H1 (cell line): ENCODE measurements around the gene PDE4D. TPM values are rescaled to one million over a fixed set of nuclear protein-coding genes. Genes with fewer than 3 reads are reported as not detected.

Source experiments
- CTCF ChIA-PET: fragments of 300-600 bp; sonication (Branson Sonifier 250); formaldehyde crosslinking; loops from one replicate; lab custom pipeline; 2021; ENCODE audit not compliant: partially characterized antibody; lab: Charles Lee
- POLR2A ChIA-PET: fragments of 300-600 bp; sonication (Branson Sonifier 250); formaldehyde crosslinking; loops from one replicate; lab custom pipeline; 2021; ENCODE audit warnings: inconsistent platforms; ENCODE audit not compliant: partially characterized antibody; lab: Charles Lee
- DNase-seq, 2 experiments: peaks; one replicate each; pipeline versions ENCODE4 v3.0.0 to v3.0.0-alpha.2; 2010 to 2022; ENCODE audit warnings: low spot score in 2 of 2, low read depth in 1 of 2, mixed read lengths in 1 of 2
- FAIRE-seq: peaks from 2 replicates; lab custom pipeline; 2011; peaks lifted over from hg19 to GRCh38; lab: Jason Lieb, UNC
- H2AFZ ChIP-seq: 2 replicates; pipeline ENCODE4 v1.8.1; 2012; ENCODE audit warnings: low read length, inconsistent platforms
- H2AK5ac ChIP-seq: 2 replicates; pipeline ENCODE4 v1.6.1; 2013; ENCODE audit warnings: low read depth, low read length
- H2BK120ac ChIP-seq: replicated peaks from 2 replicates; pipeline ENCODE3; 2013; ENCODE audit warnings: low read depth, low read length, inconsistent platforms
- H2BK12ac ChIP-seq: 2 replicates; pipeline ENCODE4 v1.6.1; 2013; ENCODE audit warnings: low read depth, low read length
- H2BK15ac ChIP-seq: 2 replicates; pipeline ENCODE4 v1.6.1; 2013; ENCODE audit warnings: low read length
- H2BK20ac ChIP-seq: 2 replicates; pipeline ENCODE4 v1.6.1; 2013; ENCODE audit warnings: low read length
- H2BK5ac ChIP-seq: 2 replicates; pipeline ENCODE4 v1.6.1; 2013; ENCODE audit warnings: low read depth, low read length
- H3K14ac ChIP-seq: 2 replicates; pipeline ENCODE4 v1.6.1; 2013; ENCODE audit warnings: inconsistent platforms; ENCODE audit not compliant: insufficient read length
- H3K18ac ChIP-seq: 2 replicates; pipeline ENCODE4 v1.6.1; 2013; ENCODE audit warnings: low read length; ENCODE audit errors: extremely low read depth
- H3K23ac ChIP-seq: 2 replicates; pipeline ENCODE4 v1.6.1; 2013; ENCODE audit warnings: inconsistent platforms; ENCODE audit not compliant: insufficient read length
- H3K23me2 ChIP-seq: 2 replicates; pipeline ENCODE4 v1.6.1; 2013; ENCODE audit warnings: low read depth, low read length
- H3K27ac ChIP-seq: 2 replicates; pipeline ENCODE4 v1.6.1; 2011; ENCODE audit warnings: low read depth, low read length, inconsistent platforms
- H3K27me3 ChIP-seq, 4 experiments: replicated peaks in 1 of 4; 1 replicate in 1 of 4; 2 replicates in 3 of 4; pipeline versions ENCODE4 v1.6.1 to v1.8.1; 2011 to 2013; ENCODE audit warnings: low read length in 3 of 4, mild to moderate bottlenecking in 3 of 4, inconsistent platforms in 2 of 4, mixed read lengths in 2 of 4, moderate library complexity in 1 of 4; ENCODE audit not compliant: control insufficient read depth in 3 of 4, insufficient read depth in 3 of 4; ENCODE audit errors: extremely low read depth in 1 of 4
- H3K36me3 ChIP-seq, 4 experiments: 2 replicates each; pipeline versions ENCODE4 v1.6.1 to v1.8.1; 2011 to 2013; ENCODE audit warnings: mild to moderate bottlenecking in 4 of 4, low read length in 3 of 4, moderate library complexity in 2 of 4, control low read depth in 1 of 4, inconsistent platforms in 1 of 4; ENCODE audit not compliant: insufficient read depth in 4 of 4, control insufficient read depth in 2 of 4
- H3K4ac ChIP-seq: replicated peaks from 2 replicates; pipeline ENCODE3; 2013; ENCODE audit warnings: low read length, low read depth, mixed read lengths, inconsistent platforms; ENCODE audit not compliant: insufficient read length
- H3K4me1 ChIP-seq, 4 experiments: replicated peaks in 1 of 4; 1 replicate in 1 of 4; 2 replicates in 3 of 4; pipeline versions ENCODE4 v1.6.1 to v1.8.1; 2011 to 2013; ENCODE audit warnings: low read length in 3 of 4, inconsistent platforms in 2 of 4, mixed read lengths in 1 of 4; ENCODE audit not compliant: insufficient read depth in 4 of 4, control insufficient read depth in 3 of 4
- H3K4me2 ChIP-seq, 2 experiments: 2 replicates each; pipeline versions ENCODE4 v1.6.1 to v1.8.1; 2011 to 2013; ENCODE audit warnings: low read depth in 2 of 2, low read length in 2 of 2, control low read depth in 1 of 2, inconsistent platforms in 1 of 2, mild to moderate bottlenecking in 1 of 2; ENCODE audit not compliant: insufficient read depth in 1 of 2
- H3K4me3 ChIP-seq, 4 experiments: fragments of 200-600, 300-600 bp in 1 of 4; sonication (generic), shearing (Covaris generic), sonication (Bioruptor Twin) in 1 of 4; 2 replicates each; pipeline versions ENCODE4 v1.5.1 to v1.8.1; 2011 to 2016; ENCODE audit warnings: low read length in 4 of 4, low read depth in 3 of 4, control low read depth in 2 of 4, inconsistent platforms in 2 of 4, mild to moderate bottlenecking in 2 of 4, mixed read lengths in 1 of 4, moderate library complexity in 1 of 4; ENCODE audit not compliant: insufficient read depth in 2 of 4; ENCODE audit errors: extremely low read depth in 1 of 4
- H3K56ac ChIP-seq: replicated peaks from 2 replicates; pipeline ENCODE3; 2013; ENCODE audit warnings: low read depth, mild to moderate bottlenecking, mixed read lengths, low read length, inconsistent platforms; ENCODE audit not compliant: insufficient read length
- H3K79me1 ChIP-seq: 2 replicates; pipeline ENCODE4 v1.6.1; 2013; ENCODE audit warnings: low read depth, low read length, control low read depth
- H3K79me2 ChIP-seq, 2 experiments: 2 replicates each; pipeline versions ENCODE4 v1.6.1 to v1.8.1; 2012 to 2013; ENCODE audit warnings: low read length in 2 of 2, mild to moderate bottlenecking in 2 of 2, inconsistent platforms in 1 of 2; ENCODE audit not compliant: insufficient read depth in 2 of 2, control insufficient read depth in 1 of 2
- H3K9ac ChIP-seq, 4 experiments: replicated peaks in 1 of 4; 1 replicate in 1 of 4; 2 replicates in 3 of 4; pipeline versions ENCODE4 v1.6.1 to v1.8.1; 2011 to 2013; ENCODE audit warnings: low read depth in 3 of 4, low read length in 3 of 4, control low read depth in 2 of 4, mild to moderate bottlenecking in 2 of 4, moderate library complexity in 2 of 4, inconsistent platforms in 1 of 4; ENCODE audit errors: extremely low read depth in 1 of 4
- H3K9me3 ChIP-seq, 2 experiments: 2 replicates each; pipeline versions ENCODE4 v1.6.1 to v1.8.1; 2012 to 2013; ENCODE audit warnings: mild to moderate bottlenecking in 2 of 2, moderate library complexity in 2 of 2, control low read depth in 1 of 2, inconsistent platforms in 1 of 2, low read depth in 1 of 2, low read length in 1 of 2, mixed read lengths in 1 of 2; ENCODE audit not compliant: insufficient read depth in 2 of 2
- H4K20me1 ChIP-seq, 2 experiments: replicated peaks in 1 of 2; 2 replicates each; pipeline versions ENCODE3 to v1.8.1; 2011 to 2013; ENCODE audit warnings: inconsistent platforms in 2 of 2, low read length in 2 of 2, mild to moderate bottlenecking in 1 of 2; ENCODE audit not compliant: insufficient read depth in 2 of 2, control insufficient read depth in 1 of 2
- H4K5ac ChIP-seq: 2 replicates; pipeline ENCODE4 v1.6.1; 2013; ENCODE audit warnings: low read length, low read depth, mixed read lengths, inconsistent platforms; ENCODE audit not compliant: insufficient read length
- H4K8ac ChIP-seq: 2 replicates; pipeline ENCODE4 v1.8.0; 2013; ENCODE audit warnings: mild to moderate bottlenecking, moderate library complexity, low read length, inconsistent platforms; ENCODE audit not compliant: insufficient read depth; ENCODE audit errors: extremely low read depth
- H4K91ac ChIP-seq: replicated peaks from 2 replicates; pipeline ENCODE3; 2013; ENCODE audit warnings: low read length, mixed read lengths, inconsistent platforms; ENCODE audit not compliant: insufficient read length
- ATF3 ChIP-seq: IDR thresholded peaks from 2 replicates; pipeline ENCODE4 v1.6.1; 2011; ENCODE audit warnings: low read depth, mild to moderate bottlenecking, low read length; ENCODE audit not compliant: insufficient read depth
- EGR1 ChIP-seq: IDR thresholded peaks from 2 replicates; pipeline ENCODE4 v1.6.1; 2011; ENCODE audit warnings: low read depth, low read length, borderline replicate concordance
- GTF2F1 ChIP-seq: IDR thresholded peaks from 2 replicates; pipeline ENCODE4 v1.6.1; 2012; ENCODE audit warnings: low read depth, low read length, improper control_type of control experiment, borderline replicate concordance
- HDAC2 ChIP-seq, 2 experiments: fragments of 300-600 bp in 1 of 2; sonication (generic) in 1 of 2; IDR thresholded peaks; 2 replicates each; pipeline ENCODE4 v1.6.1; 2011 to 2012; ENCODE audit warnings: low read depth in 2 of 2, low read length in 2 of 2, mild to moderate bottlenecking in 2 of 2, moderate library complexity in 2 of 2, borderline replicate concordance in 1 of 2, inconsistent platforms in 1 of 2
- KDM1A ChIP-seq: fragments of 200-600, 300-600 bp; sonication (generic); IDR thresholded peaks from 2 replicates; pipeline ENCODE4 v1.7.1; 2016; ENCODE audit warnings: mild to moderate bottlenecking, low read length, borderline replicate concordance
- NANOG ChIP-seq: IDR thresholded peaks from 2 replicates; pipeline ENCODE4 v1.6.1; 2011; ENCODE audit warnings: low read length, low read depth, mild to moderate bottlenecking, inconsistent platforms; ENCODE audit not compliant: insufficient read depth, poor library complexity, severe bottlenecking
- RFX5 ChIP-seq: IDR thresholded peaks from 2 replicates; pipeline ENCODE4 v1.6.1; 2011; ENCODE audit warnings: low read depth, low read length, improper control_type of control experiment, borderline replicate concordance
- ZNF274 ChIP-seq: IDR thresholded peaks from 2 replicates; pipeline ENCODE4 v1.7.0; 2012; ENCODE audit warnings: low read length, borderline replicate concordance; ENCODE audit errors: extremely low read depth
- WGBS, 2 experiments: shearing (Covaris generic) in 1 of 2; methylation state at CpG; one replicate each; pipeline versions ENCODE4 v1.1.6 to v1.1.7; 2013 to 2015; ENCODE audit warnings: low lambda C conversion rate in 2 of 2, mixed read lengths in 2 of 2, inconsistent platforms in 1 of 2, low coverage in 1 of 2, missing lambda C conversion rate in 1 of 2; ENCODE audit not compliant: insufficient replicate concordance in 2 of 2, insufficient coverage in 1 of 2, insufficient read length in 1 of 2; ENCODE audit errors: extremely low coverage in 1 of 2, missing lambda C conversion rate in 1 of 2; 5-methylcytosine and 5-hydroxymethylcytosine counted together
- polyA plus RNA-seq, 7 experiments: library from polyadenylated mRNA; depleted of rRNA in 3 of 7; stranded (reverse) in 5 of 7; unstranded in 2 of 7; fragments of >200 nt in 5 of 7; fragments of 200-250 nt in 2 of 7; gene quantifications; 1 replicate in 5 of 7; 2 replicates in 1 of 7; 4 replicates in 1 of 7; pipeline versions ENCODE4 v1.2.1 to v1.2.3, GENCODE V29; 2011 to 2013; ENCODE audit warnings: missing spikeins in 2 of 7, mixed read lengths in 2 of 7
- total RNA-seq: library from RNA; stranded (reverse); fragmentation: NEBNext Ultra II Directional; extraction: Animal tissue kit (Norgen Biotek cat#: 25700); gene quantifications from 2 replicates; pipeline ENCODE4 v1.2.1, GENCODE V29; 2021

The PDE4D gene
- total and polyA plus RNA-seq, 2 of the 8 experiments (the other 6 are each of a cell fraction or from before 2014, with no cell fraction given): 2.3 to 3.7 TPM

- Histone ChIP-seq H3K23me2 (no peaks in the 10 kb centered on the region), H2AK5ac (no peak overlapping the region), H3K79me1 (no peaks in the 10 kb centered on the region), H3K4me3 (no peak overlapping the region), H2BK12ac (no peak overlapping the region), H3K23ac (no peak overlapping the region), H3K9me3 (no peaks in the 10 kb centered on the region; a peak in 1 of 4 replicates), H3K14ac (no peak overlapping the region), H3K27ac (no peak overlapping the region), H3K36me3 (no peaks in the 10 kb centered on the region), H3K27me3 (no peaks in the 10 kb centered on the region), H2BK120ac (no peak overlapping the region), H4K91ac (no peak overlapping the region), H4K5ac (no peak overlapping the region), H2AFZ (no peak overlapping the region), H3K18ac (no peak overlapping the region), H4K8ac (no peak overlapping the region), H2BK5ac (no peak overlapping the region), H3K56ac (no peak overlapping the region), H3K4me2 (no peak overlapping the region), H3K4me1 (peaks cover 2 to 11% (median 9%) of the 10 kb centered on the region in 4 experiments; a peak in 6 of 7 replicates), H3K79me2 (no peaks in the 10 kb centered on the region), H4K20me1 (no peaks in the 10 kb centered on the region), H3K4ac (no peak overlapping the region), H2BK15ac (no peak overlapping the region), H2BK20ac (no peak overlapping the region), H3K9ac (no peak overlapping the region)
- TF ChIP-seq EGR1: no peak
- TF ChIP-seq GTF2F1: no peak
- no peak for TF ChIP-seq NANOG
- no peak for TF ChIP-seq HDAC2 (IDR thresholded peaks at IDR 0.05; ENCODE audit: borderline replicate concordance in 1 of 2, low read depth in 2 of 2, low read length in 2 of 2)
- TF ChIP-seq ATF3: no peak
- TF ChIP-seq KDM1A: no peak
- no peak for TF ChIP-seq RFX5
- no peak for TF ChIP-seq ZNF274
- no peak for DNase-seq
- no peak for FAIRE-seq
- ChIA-PET CTCF (interaction anchor here (1.4 to 14.8 kb wide), 2 partner anchors 73 to 105 kb away, joined by 3 to 206 read pairs; no protein-coding TSS in a partner anchor), POLR2A (no interaction called here)
- 76% methylated on average over 2 of the region's 2 CpGs; no CpG with 5 or more reads in 1 of the 2 experiments for WGBS, 2 experiments
These were observed 895.0 kb downstream of the PDE4D start for GRCh38 chr5:58998544-58998943.
